K562 (cell line): Measurements from ENCODE around the gene PRSS22. TPM values are rescaled to one million over a fixed set of nuclear protein-coding genes. Genes with fewer than 3 reads are reported as not detected.

Experiments used
- FOSL1 ChIP-seq: fragments of 200-800 bp; sonication (Bioruptor generic); conservative IDR thresholded peaks from 2 replicates; pipeline ENCODE4 v1.6.1; 2016; ENCODE audit warnings: missing genetic modification characterization, missing compliant biosample characterization
- KAT2B ChIP-seq: IDR thresholded peaks from one replicate; pipeline ENCODE4 v1.6.1; 2012; ENCODE audit warnings: low read depth, mild to moderate bottlenecking, control low read depth, inconsistent platforms, low read length, moderate library complexity
- KDM1A ChIP-seq, 2 experiments: fragments of 450-650 bp; IDR thresholded peaks; 2 replicates each; pipeline ENCODE4 v1.6.1; 2016; ENCODE audit warnings: mild to moderate bottlenecking in 2 of 2
- MYBL2 ChIP-seq, 2 experiments: fragments of 450-650 bp in 1 of 2; sonication (generic) in 1 of 2; formaldehyde crosslinking in 1 of 2; IDR thresholded peaks; 2 replicates each; pipeline versions ENCODE4 v1.6.1 to v1.8.1; 2017 to 2022; ENCODE audit warnings: borderline replicate concordance in 1 of 2, inconsistent platforms in 1 of 2, low read depth in 1 of 2, mild to moderate bottlenecking in 1 of 2, missing genetic modification reagents in 1 of 2, moderate library complexity in 1 of 2
- NR2F6 ChIP-seq: fragments of 450-650 bp; formaldehyde crosslinking; IDR thresholded peaks from 2 replicates; pipeline ENCODE4 v1.4.0; 2020; ENCODE audit warnings: mild to moderate bottlenecking
- PTRF ChIP-seq: fragments of 450-650 bp; IDR thresholded peaks from 2 replicates; pipeline ENCODE4 v1.6.1; 2016; ENCODE audit warnings: mild to moderate bottlenecking, missing genetic modification characterization, missing compliant biosample characterization
- RBFOX2 ChIP-seq: fragments of 200-400 bp; formaldehyde crosslinking; IDR thresholded peaks from 2 replicates; pipeline ENCODE4 v1.6.1; 2017; ENCODE audit warnings: low read depth, mild to moderate bottlenecking, low read length, moderate library complexity
- TARDBP ChIP-seq: fragments of 450-650 bp; IDR thresholded peaks from 2 replicates; pipeline ENCODE4 v1.6.1; 2016
- ZNF766 ChIP-seq: fragments of 200-800 bp; sonication (Bioruptor generic); conservative IDR thresholded peaks from 2 replicates; pipeline ENCODE4 v1.6.1; 2016; ENCODE audit warnings: missing genetic modification characterization, missing compliant biosample characterization
- ZNF830 ChIP-seq: fragments of 250-450 bp; sonication (Bioruptor Pico); IDR thresholded peaks from 2 replicates; pipeline ENCODE4 v1.5.0; 2021; ENCODE audit warnings: mild to moderate bottlenecking
- polyA plus RNA-seq, 8 experiments: library from polyadenylated mRNA; depleted of rRNA in 4 of 8; stranded (reverse) in 5 of 8; unstranded in 3 of 8; fragments of >200 nt; fragmentation: Nextera tagmentation in 2 of 8; fragmentation: Illumina TruSeq in 1 of 8; extraction: Ambion mirVana in 2 of 8; extraction: Trizol in 1 of 8; gene quantifications; 2 replicates each; pipeline versions ENCODE4 v1.2.1 to v1.2.3, GENCODE V29; 2011 to 2014; ENCODE audit warnings: inconsistent platforms in 1 of 8, missing spikeins in 1 of 8
- total RNA-seq, 7 experiments: library from RNA; depleted of rRNA in 6 of 7; stranded (reverse); fragments of >200 nt in 6 of 7; fragmentation: Illumina TruSeq in 2 of 7; extraction: Trizol in 2 of 7; gene quantifications; 2 replicates each; pipeline versions ENCODE4 v1.2.1 to v1.2.3, GENCODE V29; 2011 to 2021; ENCODE audit warnings: low replicate concordance in 1 of 7
- TF ChIP-seq, protein P1 (sequence below): IDR thresholded peaks from 2 replicates; pipeline ENCODE4 v1.6.1; 2011; ENCODE audit warnings: borderline replicate concordance, low read depth, mild to moderate bottlenecking, moderate library complexity, low read length; ENCODE audit not compliant: insufficient read depth, poor library complexity, severe bottlenecking
- TF ChIP-seq, protein P2 (sequence below): fragments of 200-600 bp; sonication (generic); IDR thresholded peaks from one replicate; pipeline ENCODE4 v1.6.1; 2012; ENCODE audit warnings: mild to moderate bottlenecking, low read depth, low read length, inconsistent platforms
- TF ChIP-seq, protein P3 (sequence below): fragments of 450-650 bp; formaldehyde crosslinking; IDR thresholded peaks from 2 replicates; pipeline ENCODE4 v1.4.0; 2020; ENCODE audit warnings: mild to moderate bottlenecking, mixed read lengths

PRSS22 gene
- total and polyA plus RNA-seq, 9 of the 15 experiments (the other 6 are each of a cell fraction or from before 2014, with no cell fraction given): 0.13 to 0.42 TPM; not detected in 7

DNA sequence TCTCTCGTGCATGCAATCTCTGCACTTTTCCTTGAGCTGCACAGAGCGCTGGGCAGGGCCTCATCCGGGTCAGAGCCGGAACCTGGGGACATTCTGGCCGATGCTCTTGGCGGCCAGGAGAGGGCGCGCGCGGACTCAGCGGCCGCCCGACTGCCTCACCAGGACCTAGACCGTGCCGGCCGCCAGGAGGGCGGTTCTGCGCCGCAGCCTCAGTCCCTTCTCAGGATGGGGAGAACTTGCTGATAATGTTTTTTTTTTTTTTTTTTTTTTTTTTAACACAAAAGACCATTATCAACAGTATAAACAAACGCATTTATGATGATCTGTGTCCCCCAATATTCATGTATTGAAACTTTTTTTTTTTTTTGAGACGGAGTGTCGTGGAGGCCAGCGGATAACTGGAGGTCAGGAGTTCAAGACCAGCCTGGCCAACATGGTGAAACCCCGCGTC, 17.0 kb upstream of the PRSS22 start (continued):
- 0 out of 2 replicates have a peak, but pooled peaks have one; percentile 28 for TF ChIP-seq RBFOX2
- no peak for TF ChIP-seq KAT2B
- no peak for TF ChIP-seq MYBL2 (IDR thresholded peaks at IDR 0.05; ENCODE audit: low read depth)
- TF ChIP-seq MYBL2 (CRISPR knock-in tag; IDR thresholded peaks at IDR 0.05; ENCODE audit: borderline replicate concordance): no peak
- no peak for TF ChIP-seq NR2F6 (CRISPR knock-in tag)
- TF ChIP-seq FOSL1 (tag): no peak
- TF ChIP-seq, protein P1, sequence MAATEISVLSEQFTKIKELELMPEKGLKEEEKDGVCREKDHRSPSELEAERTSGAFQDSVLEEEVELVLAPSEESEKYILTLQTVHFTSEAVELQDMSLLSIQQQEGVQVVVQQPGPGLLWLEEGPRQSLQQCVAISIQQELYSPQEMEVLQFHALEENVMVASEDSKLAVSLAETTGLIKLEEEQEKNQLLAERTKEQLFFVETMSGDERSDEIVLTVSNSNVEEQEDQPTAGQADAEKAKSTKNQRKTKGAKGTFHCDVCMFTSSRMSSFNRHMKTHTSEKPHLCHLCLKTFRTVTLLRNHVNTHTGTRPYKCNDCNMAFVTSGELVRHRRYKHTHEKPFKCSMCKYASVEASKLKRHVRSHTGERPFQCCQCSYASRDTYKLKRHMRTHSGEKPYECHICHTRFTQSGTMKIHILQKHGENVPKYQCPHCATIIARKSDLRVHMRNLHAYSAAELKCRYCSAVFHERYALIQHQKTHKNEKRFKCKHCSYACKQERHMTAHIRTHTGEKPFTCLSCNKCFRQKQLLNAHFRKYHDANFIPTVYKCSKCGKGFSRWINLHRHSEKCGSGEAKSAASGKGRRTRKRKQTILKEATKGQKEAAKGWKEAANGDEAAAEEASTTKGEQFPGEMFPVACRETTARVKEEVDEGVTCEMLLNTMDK: peak; percentile 74
- no peak for TF ChIP-seq PTRF
- TF ChIP-seq ZNF830 (CRISPR knock-in tag): no peak
- TF ChIP-seq, protein P2, sequence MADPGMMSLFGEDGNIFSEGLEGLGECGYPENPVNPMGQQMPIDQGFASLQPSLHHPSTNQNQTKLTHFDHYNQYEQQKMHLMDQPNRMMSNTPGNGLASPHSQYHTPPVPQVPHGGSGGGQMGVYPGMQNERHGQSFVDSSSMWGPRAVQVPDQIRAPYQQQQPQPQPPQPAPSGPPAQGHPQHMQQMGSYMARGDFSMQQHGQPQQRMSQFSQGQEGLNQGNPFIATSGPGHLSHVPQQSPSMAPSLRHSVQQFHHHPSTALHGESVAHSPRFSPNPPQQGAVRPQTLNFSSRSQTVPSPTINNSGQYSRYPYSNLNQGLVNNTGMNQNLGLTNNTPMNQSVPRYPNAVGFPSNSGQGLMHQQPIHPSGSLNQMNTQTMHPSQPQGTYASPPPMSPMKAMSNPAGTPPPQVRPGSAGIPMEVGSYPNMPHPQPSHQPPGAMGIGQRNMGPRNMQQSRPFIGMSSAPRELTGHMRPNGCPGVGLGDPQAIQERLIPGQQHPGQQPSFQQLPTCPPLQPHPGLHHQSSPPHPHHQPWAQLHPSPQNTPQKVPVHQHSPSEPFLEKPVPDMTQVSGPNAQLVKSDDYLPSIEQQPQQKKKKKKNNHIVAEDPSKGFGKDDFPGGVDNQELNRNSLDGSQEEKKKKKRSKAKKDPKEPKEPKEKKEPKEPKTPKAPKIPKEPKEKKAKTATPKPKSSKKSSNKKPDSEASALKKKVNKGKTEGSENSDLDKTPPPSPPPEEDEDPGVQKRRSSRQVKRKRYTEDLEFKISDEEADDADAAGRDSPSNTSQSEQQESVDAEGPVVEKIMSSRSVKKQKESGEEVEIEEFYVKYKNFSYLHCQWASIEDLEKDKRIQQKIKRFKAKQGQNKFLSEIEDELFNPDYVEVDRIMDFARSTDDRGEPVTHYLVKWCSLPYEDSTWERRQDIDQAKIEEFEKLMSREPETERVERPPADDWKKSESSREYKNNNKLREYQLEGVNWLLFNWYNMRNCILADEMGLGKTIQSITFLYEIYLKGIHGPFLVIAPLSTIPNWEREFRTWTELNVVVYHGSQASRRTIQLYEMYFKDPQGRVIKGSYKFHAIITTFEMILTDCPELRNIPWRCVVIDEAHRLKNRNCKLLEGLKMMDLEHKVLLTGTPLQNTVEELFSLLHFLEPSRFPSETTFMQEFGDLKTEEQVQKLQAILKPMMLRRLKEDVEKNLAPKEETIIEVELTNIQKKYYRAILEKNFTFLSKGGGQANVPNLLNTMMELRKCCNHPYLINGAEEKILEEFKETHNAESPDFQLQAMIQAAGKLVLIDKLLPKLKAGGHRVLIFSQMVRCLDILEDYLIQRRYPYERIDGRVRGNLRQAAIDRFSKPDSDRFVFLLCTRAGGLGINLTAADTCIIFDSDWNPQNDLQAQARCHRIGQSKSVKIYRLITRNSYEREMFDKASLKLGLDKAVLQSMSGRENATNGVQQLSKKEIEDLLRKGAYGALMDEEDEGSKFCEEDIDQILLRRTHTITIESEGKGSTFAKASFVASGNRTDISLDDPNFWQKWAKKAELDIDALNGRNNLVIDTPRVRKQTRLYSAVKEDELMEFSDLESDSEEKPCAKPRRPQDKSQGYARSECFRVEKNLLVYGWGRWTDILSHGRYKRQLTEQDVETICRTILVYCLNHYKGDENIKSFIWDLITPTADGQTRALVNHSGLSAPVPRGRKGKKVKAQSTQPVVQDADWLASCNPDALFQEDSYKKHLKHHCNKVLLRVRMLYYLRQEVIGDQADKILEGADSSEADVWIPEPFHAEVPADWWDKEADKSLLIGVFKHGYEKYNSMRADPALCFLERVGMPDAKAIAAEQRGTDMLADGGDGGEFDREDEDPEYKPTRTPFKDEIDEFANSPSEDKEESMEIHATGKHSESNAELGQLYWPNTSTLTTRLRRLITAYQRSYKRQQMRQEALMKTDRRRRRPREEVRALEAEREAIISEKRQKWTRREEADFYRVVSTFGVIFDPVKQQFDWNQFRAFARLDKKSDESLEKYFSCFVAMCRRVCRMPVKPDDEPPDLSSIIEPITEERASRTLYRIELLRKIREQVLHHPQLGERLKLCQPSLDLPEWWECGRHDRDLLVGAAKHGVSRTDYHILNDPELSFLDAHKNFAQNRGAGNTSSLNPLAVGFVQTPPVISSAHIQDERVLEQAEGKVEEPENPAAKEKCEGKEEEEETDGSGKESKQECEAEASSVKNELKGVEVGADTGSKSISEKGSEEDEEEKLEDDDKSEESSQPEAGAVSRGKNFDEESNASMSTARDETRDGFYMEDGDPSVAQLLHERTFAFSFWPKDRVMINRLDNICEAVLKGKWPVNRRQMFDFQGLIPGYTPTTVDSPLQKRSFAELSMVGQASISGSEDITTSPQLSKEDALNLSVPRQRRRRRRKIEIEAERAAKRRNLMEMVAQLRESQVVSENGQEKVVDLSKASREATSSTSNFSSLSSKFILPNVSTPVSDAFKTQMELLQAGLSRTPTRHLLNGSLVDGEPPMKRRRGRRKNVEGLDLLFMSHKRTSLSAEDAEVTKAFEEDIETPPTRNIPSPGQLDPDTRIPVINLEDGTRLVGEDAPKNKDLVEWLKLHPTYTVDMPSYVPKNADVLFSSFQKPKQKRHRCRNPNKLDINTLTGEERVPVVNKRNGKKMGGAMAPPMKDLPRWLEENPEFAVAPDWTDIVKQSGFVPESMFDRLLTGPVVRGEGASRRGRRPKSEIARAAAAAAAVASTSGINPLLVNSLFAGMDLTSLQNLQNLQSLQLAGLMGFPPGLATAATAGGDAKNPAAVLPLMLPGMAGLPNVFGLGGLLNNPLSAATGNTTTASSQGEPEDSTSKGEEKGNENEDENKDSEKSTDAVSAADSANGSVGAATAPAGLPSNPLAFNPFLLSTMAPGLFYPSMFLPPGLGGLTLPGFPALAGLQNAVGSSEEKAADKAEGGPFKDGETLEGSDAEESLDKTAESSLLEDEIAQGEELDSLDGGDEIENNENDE: no peak
- TF ChIP-seq ZNF766: no peak
- TF ChIP-seq, protein P3, sequence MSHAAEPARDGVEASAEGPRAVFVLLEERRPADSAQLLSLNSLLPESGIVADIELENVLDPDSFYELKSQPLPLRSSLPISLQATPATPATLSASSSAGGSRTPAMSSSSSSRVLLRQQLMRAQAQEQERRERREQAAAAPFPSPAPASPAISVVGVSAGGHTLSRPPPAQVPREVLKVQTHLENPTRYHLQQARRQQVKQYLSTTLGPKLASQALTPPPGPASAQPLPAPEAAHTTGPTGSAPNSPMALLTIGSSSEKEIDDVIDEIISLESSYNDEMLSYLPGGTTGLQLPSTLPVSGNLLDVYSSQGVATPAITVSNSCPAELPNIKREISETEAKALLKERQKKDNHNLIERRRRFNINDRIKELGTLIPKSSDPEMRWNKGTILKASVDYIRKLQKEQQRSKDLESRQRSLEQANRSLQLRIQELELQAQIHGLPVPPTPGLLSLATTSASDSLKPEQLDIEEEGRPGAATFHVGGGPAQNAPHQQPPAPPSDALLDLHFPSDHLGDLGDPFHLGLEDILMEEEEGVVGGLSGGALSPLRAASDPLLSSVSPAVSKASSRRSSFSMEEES: no peak
- TF ChIP-seq KDM1A (IDR thresholded peaks at IDR 0.05): no peak
- TF ChIP-seq TARDBP: no peak
